HCT116 (cell line): ENCODE data around the gene ALDH5A1. TPM values are rescaled to one million over a fixed set of nuclear protein-coding genes. Genes with fewer than 3 reads are reported as not detected.

Source experiments
- ATAC-seq: fragments of 200-7000 bp; cut with Tn5 transposase; 2 replicates; pipeline ENCODE4 v1.9.1; 2020; ENCODE audit warnings: mild to moderate bottlenecking, moderate library complexity
- BruUV-seq: library from RNA; stranded (reverse); fragments of 400-500 nt; replicated peaks from 2 replicates; lab custom pipeline; 2021; lab: Mats Ljungman, UMichigan
- CTCF ChIA-PET: fragments of 300-600 bp; sonication (Branson Sonifier 250); formaldehyde crosslinking; loops from one replicate; lab custom pipeline; 2021; ENCODE audit warnings: antibody characterized with exemption; lab: Charles Lee
- POLR2A ChIA-PET: fragments of 300-600, 350-600 bp; sonication (Branson Sonifier 250); formaldehyde crosslinking; loops from one replicate; lab custom pipeline; 2021; ENCODE audit warnings: antibody characterized with exemption; lab: Charles Lee
- RAD21 ChIA-PET, 2 experiments: fragments of 300-600 bp; sonication (Branson Sonifier 250); formaldehyde crosslinking; loops; one replicate each; lab custom pipeline; 2023; ENCODE audit warnings: low total read pairs in 2 of 2; ENCODE audit not compliant: uncharacterized antibody in 2 of 2, unreplicated experiment in 2 of 2, low non-redundant PET in 1 of 2; lab: Charles Lee
- DNase-seq: peaks from one replicate; pipeline ENCODE4 v3.0.0-alpha.2; 2010; ENCODE audit warnings: low read depth, low spot score
- H2AFZ ChIP-seq: fragments of 200-600 bp; shearing (Covaris generic), sonication (generic); 2 replicates; pipeline ENCODE4 v1.6.1; 2017; ENCODE audit warnings: low read depth, mixed run types, mixed read lengths, antibody characterized with exemption, low read length; ENCODE audit not compliant: poor library complexity, severe bottlenecking
- H3K27ac ChIP-seq: 2 replicates; pipeline ENCODE4 v1.5.1; 2012; ENCODE audit warnings: low read depth, low read length
- H3K27me3 ChIP-seq: fragments of 200-600 bp; sonication (generic); 2 replicates; pipeline ENCODE4 v1.6.1; 2016; ENCODE audit warnings: mixed run types, low read length, mixed read lengths; ENCODE audit not compliant: insufficient read depth
- H3K36me3 ChIP-seq, 2 experiments: fragments of 200-500 bp in 1 of 2; fragments of 200-600 bp in 1 of 2; sonication (Bioruptor generic) in 1 of 2; sonication (generic) in 1 of 2; 2 replicates each; pipeline versions ENCODE4 v1.5.1 to v1.6.1; 2014 to 2016; ENCODE audit warnings: low read length in 2 of 2, inconsistent platforms in 1 of 2, mixed read lengths in 1 of 2, mixed run types in 1 of 2; ENCODE audit not compliant: insufficient read depth in 2 of 2, control insufficient read depth in 1 of 2
- H3K4me1 ChIP-seq, 2 experiments: fragments of 200-600 bp in 1 of 2; sonication (generic) in 1 of 2; 2 replicates each; pipeline versions ENCODE4 v1.5.1 to v1.6.1; 2012 to 2017; ENCODE audit warnings: low read length in 2 of 2, inconsistent platforms in 1 of 2, mild to moderate bottlenecking in 1 of 2, mixed read lengths in 1 of 2, mixed run types in 1 of 2, moderate library complexity in 1 of 2; ENCODE audit not compliant: insufficient read depth in 2 of 2, control insufficient read depth in 1 of 2
- H3K4me2 ChIP-seq: fragments of 200-600 bp; sonication (generic); 2 replicates; pipeline ENCODE4 v1.6.1; 2017; ENCODE audit warnings: mixed run types, low read length, mixed read lengths
- H3K4me3 ChIP-seq, 2 experiments: fragments of 200-600 bp in 1 of 2; sonication (generic) in 1 of 2; replicated peaks in 1 of 2; 2 replicates each; pipeline ENCODE4 v1.5.1; 2011 to 2016; ENCODE audit warnings: low read length in 2 of 2, control low read depth in 1 of 2, low read depth in 1 of 2, mild to moderate bottlenecking in 1 of 2, mixed read lengths in 1 of 2, mixed run types in 1 of 2
- H3K79me2 ChIP-seq: fragments of 200-600 bp; sonication (generic); 2 replicates; pipeline ENCODE4 v1.6.1; 2017; ENCODE audit warnings: mild to moderate bottlenecking, mixed run types, low read length, moderate library complexity, mixed read lengths; ENCODE audit not compliant: insufficient read depth
- H3K9ac ChIP-seq: fragments of 200-600 bp; sonication (generic); 2 replicates; pipeline ENCODE4 v1.6.1; 2016; ENCODE audit warnings: low read length, mixed read lengths
- H3K9me2 ChIP-seq: fragments of 200-600 bp; sonication (generic), shearing (Covaris generic); 2 replicates; pipeline ENCODE4 v1.6.1; 2017; ENCODE audit warnings: mixed run types, mild to moderate bottlenecking, moderate library complexity; ENCODE audit not compliant: insufficient read depth
- H3K9me3 ChIP-seq, 2 experiments: fragments of 200-500 bp in 1 of 2; fragments of 200-600 bp in 1 of 2; sonication (Bioruptor generic) in 1 of 2; sonication (generic) in 1 of 2; 2 replicates each; pipeline ENCODE4 v1.6.1; 2014 to 2017; ENCODE audit warnings: low read length in 2 of 2, mixed read lengths in 2 of 2, inconsistent platforms in 1 of 2, low read depth in 1 of 2, mild to moderate bottlenecking in 1 of 2, mixed run types in 1 of 2, moderate library complexity in 1 of 2; ENCODE audit not compliant: control insufficient read depth in 1 of 2, insufficient read depth in 1 of 2
- H4K20me1 ChIP-seq: fragments of 200-600 bp; sonication (generic), shearing (Covaris generic); 2 replicates; pipeline ENCODE4 v1.6.1; 2017; ENCODE audit warnings: mixed run types, mild to moderate bottlenecking, moderate library complexity; ENCODE audit not compliant: insufficient read depth
- CBX3 ChIP-seq: IDR thresholded peaks from 2 replicates; pipeline ENCODE4 v1.6.1; 2012; ENCODE audit warnings: low read depth
- EGR1 ChIP-seq: IDR thresholded peaks from 2 replicates; pipeline ENCODE4 v1.6.1; 2012; ENCODE audit warnings: low read depth
- FOSL1 ChIP-seq: IDR thresholded peaks from 2 replicates; pipeline ENCODE4 v1.6.1; 2012; ENCODE audit warnings: low read depth
- POLR2A ChIP-seq: IDR thresholded peaks from 2 replicates; pipeline ENCODE4 v1.7.0; 2011; ENCODE audit warnings: borderline replicate concordance; ENCODE audit not compliant: insufficient read depth, insufficient read length; ENCODE audit errors: extremely low read depth
- SIN3A ChIP-seq: IDR thresholded peaks from 2 replicates; pipeline ENCODE4 v1.6.1; 2012; ENCODE audit warnings: low read depth
- SP1 ChIP-seq: IDR thresholded peaks from 2 replicates; pipeline ENCODE4 v1.6.1; 2012; ENCODE audit warnings: low read depth
- TCF7L2 ChIP-seq: IDR thresholded peaks from 2 replicates; pipeline ENCODE4 v1.7.0; 2011; ENCODE audit warnings: borderline replicate concordance, inconsistent platforms; ENCODE audit not compliant: insufficient read depth, insufficient read length; ENCODE audit errors: extremely low read depth
- ZFX ChIP-seq: fragments of 450-650 bp; IDR thresholded peaks from 2 replicates; pipeline ENCODE4 v1.6.1; 2017
- intact Hi-C: fragments of 100-400 bp; cut with micrococcal nuclease; formaldehyde crosslinking; loops from 2 replicates; pipeline ENCODE4 v1.10.0; 2022
- total RNA-seq: library from RNA; stranded (reverse); gene quantifications from one replicate; pipeline ENCODE4 v1.2.1, GENCODE V29; 2021; ENCODE audit not compliant: unreplicated experiment
- TF ChIP-seq, protein P1 (sequence below): IDR thresholded peaks from 2 replicates; pipeline ENCODE4 v1.6.1; 2012
- TF ChIP-seq, protein P2 (sequence below): IDR thresholded peaks from 2 replicates; pipeline ENCODE4 v1.6.1; 2011; ENCODE audit warnings: mild to moderate bottlenecking, low read length, moderate library complexity; ENCODE audit not compliant: insufficient replicate concordance; ENCODE audit errors: extremely low read depth
- TF ChIP-seq, protein P3 (sequence below): IDR thresholded peaks from 2 replicates; pipeline ENCODE4 v1.6.1; 2012; ENCODE audit warnings: low read depth
- TF ChIP-seq, protein P4 (sequence below): IDR thresholded peaks from 2 replicates; pipeline ENCODE4 v1.6.1; 2012
- TF ChIP-seq, protein P5 (sequence below), 3 experiments: fragments of 200-600 bp in 1 of 3; sonication (generic) in 1 of 3; IDR thresholded peaks in 2 of 3; conservative IDR thresholded peaks in 1 of 3; 2 replicates each; pipeline ENCODE4 v1.5.1; 2012 to 2017; ENCODE audit warnings: low read depth in 2 of 3, low read length in 2 of 3, antibody characterized with exemption in 1 of 3, borderline replicate concordance in 1 of 3, control low read depth in 1 of 3, mild to moderate bottlenecking in 1 of 3, mixed read lengths in 1 of 3, mixed run types in 1 of 3, moderate library complexity in 1 of 3; ENCODE audit not compliant: insufficient read depth in 1 of 3

The ALDH5A1 gene
- total RNA-seq, 1 experiment from 2014 or later: 10.0 TPM

DNA sequence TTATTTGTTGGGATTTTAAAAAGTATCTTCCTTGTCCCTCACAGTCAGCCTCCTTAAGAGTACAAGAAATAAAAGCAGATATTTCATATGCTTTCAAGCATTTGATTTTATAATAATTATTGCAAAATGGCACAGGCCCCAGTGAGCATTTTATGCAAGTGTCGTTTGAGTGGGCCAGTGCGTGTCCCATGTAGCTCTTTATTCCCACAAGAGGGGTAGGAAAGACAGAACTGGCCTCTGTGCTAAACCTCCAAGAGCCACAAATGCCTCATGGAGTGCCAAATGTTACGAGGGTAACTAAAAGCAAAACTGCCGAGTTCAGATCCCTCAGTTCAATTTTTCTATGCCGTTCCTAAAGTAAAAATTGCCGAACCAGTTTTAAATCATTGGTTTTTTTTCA lies 18.1 kb upstream of the ALDH5A1 start:
- Histone ChIP-seq H3K4me3 (no peak overlapping the region), H3K4me2 (no peak overlapping the region), H3K9me2 (no peaks in the 10 kb centered on the region), H2AFZ (no peak overlapping the region), H3K27ac (no peak overlapping the region), H3K79me2 (no peaks in the 10 kb centered on the region), H3K36me3 (no peaks in the 10 kb centered on the region), H3K4me1 (0 out of 4 replicates have a peak, but pooled peaks cover 0 to 2% of the 10 kb centered on the region in 2 experiments), H3K9me3 (no peaks in the 10 kb centered on the region), H3K27me3 (no peaks in the 10 kb centered on the region), H3K9ac (no peak overlapping the region), H4K20me1 (no peaks in the 10 kb centered on the region)
- DNase-seq (no peak), ATAC-seq (no peak)
- CTCF ChIA-PET: no interaction called here
- POLR2A ChIA-PET: no interaction called here
- RAD21 ChIA-PET: no interaction called here
- BruUV-seq: no TSS peak
- no peak for TF ChIP-seq SP1
- TF ChIP-seq, protein P1, sequence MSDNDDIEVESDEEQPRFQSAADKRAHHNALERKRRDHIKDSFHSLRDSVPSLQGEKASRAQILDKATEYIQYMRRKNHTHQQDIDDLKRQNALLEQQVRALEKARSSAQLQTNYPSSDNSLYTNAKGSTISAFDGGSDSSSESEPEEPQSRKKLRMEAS: no peak
- TF ChIP-seq, protein P2, sequence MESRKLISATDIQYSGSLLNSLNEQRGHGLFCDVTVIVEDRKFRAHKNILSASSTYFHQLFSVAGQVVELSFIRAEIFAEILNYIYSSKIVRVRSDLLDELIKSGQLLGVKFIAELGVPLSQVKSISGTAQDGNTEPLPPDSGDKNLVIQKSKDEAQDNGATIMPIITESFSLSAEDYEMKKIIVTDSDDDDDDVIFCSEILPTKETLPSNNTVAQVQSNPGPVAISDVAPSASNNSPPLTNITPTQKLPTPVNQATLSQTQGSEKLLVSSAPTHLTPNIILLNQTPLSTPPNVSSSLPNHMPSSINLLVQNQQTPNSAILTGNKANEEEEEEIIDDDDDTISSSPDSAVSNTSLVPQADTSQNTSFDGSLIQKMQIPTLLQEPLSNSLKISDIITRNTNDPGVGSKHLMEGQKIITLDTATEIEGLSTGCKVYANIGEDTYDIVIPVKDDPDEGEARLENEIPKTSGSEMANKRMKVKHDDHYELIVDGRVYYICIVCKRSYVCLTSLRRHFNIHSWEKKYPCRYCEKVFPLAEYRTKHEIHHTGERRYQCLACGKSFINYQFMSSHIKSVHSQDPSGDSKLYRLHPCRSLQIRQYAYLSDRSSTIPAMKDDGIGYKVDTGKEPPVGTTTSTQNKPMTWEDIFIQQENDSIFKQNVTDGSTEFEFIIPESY: no peak
- TF ChIP-seq FOSL1: no peak
- TF ChIP-seq, protein P3, sequence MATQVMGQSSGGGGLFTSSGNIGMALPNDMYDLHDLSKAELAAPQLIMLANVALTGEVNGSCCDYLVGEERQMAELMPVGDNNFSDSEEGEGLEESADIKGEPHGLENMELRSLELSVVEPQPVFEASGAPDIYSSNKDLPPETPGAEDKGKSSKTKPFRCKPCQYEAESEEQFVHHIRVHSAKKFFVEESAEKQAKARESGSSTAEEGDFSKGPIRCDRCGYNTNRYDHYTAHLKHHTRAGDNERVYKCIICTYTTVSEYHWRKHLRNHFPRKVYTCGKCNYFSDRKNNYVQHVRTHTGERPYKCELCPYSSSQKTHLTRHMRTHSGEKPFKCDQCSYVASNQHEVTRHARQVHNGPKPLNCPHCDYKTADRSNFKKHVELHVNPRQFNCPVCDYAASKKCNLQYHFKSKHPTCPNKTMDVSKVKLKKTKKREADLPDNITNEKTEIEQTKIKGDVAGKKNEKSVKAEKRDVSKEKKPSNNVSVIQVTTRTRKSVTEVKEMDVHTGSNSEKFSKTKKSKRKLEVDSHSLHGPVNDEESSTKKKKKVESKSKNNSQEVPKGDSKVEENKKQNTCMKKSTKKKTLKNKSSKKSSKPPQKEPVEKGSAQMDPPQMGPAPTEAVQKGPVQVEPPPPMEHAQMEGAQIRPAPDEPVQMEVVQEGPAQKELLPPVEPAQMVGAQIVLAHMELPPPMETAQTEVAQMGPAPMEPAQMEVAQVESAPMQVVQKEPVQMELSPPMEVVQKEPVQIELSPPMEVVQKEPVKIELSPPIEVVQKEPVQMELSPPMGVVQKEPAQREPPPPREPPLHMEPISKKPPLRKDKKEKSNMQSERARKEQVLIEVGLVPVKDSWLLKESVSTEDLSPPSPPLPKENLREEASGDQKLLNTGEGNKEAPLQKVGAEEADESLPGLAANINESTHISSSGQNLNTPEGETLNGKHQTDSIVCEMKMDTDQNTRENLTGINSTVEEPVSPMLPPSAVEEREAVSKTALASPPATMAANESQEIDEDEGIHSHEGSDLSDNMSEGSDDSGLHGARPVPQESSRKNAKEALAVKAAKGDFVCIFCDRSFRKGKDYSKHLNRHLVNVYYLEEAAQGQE: no peak
- TF ChIP-seq POLR2A: no peak
- TF ChIP-seq EGR1: no peak
- TF ChIP-seq, protein P4, sequence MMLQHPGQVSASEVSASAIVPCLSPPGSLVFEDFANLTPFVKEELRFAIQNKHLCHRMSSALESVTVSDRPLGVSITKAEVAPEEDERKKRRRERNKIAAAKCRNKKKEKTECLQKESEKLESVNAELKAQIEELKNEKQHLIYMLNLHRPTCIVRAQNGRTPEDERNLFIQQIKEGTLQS: no peak
- TF ChIP-seq ZFX: no peak
- no peak for TF ChIP-seq SIN3A
- TF ChIP-seq, protein P5, sequence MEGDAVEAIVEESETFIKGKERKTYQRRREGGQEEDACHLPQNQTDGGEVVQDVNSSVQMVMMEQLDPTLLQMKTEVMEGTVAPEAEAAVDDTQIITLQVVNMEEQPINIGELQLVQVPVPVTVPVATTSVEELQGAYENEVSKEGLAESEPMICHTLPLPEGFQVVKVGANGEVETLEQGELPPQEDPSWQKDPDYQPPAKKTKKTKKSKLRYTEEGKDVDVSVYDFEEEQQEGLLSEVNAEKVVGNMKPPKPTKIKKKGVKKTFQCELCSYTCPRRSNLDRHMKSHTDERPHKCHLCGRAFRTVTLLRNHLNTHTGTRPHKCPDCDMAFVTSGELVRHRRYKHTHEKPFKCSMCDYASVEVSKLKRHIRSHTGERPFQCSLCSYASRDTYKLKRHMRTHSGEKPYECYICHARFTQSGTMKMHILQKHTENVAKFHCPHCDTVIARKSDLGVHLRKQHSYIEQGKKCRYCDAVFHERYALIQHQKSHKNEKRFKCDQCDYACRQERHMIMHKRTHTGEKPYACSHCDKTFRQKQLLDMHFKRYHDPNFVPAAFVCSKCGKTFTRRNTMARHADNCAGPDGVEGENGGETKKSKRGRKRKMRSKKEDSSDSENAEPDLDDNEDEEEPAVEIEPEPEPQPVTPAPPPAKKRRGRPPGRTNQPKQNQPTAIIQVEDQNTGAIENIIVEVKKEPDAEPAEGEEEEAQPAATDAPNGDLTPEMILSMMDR (IDR thresholded peaks at IDR 0.05 in 2 of 3, conservative IDR thresholded peaks at IDR 0.05 in 1 of 3; ENCODE audit: borderline replicate concordance in 1 of 3, insufficient read depth in 1 of 3, low read depth in 2 of 3, low read length in 2 of 3): no peak
- TF ChIP-seq CBX3: no peak
- no peak for TF ChIP-seq TCF7L2
- intact Hi-C loops: no loop called here
